OCI-LY7 (cell line): ENCODE data around the gene WIPF1.

Experiments
- EZH2phosphoT487 ChIP-seq: fragments of 200-600 bp; sonication (generic); IDR thresholded peaks from 2 replicates; pipeline ENCODE4 v1.6.1; 2018; ENCODE audit warnings: low read depth, borderline replicate concordance, mild to moderate bottlenecking, mixed run types, antibody characterized with exemption, low read length, moderate library complexity, mixed read lengths
- TF ChIP-seq, protein P1 (sequence below): fragments of 200-600 bp; sonication (generic); conservative IDR thresholded peaks from 2 replicates; pipeline ENCODE4 v1.5.1; 2014; ENCODE audit warnings: mild to moderate bottlenecking, antibody characterized with exemption, low read length, moderate library complexity, mixed read lengths

DNA sequence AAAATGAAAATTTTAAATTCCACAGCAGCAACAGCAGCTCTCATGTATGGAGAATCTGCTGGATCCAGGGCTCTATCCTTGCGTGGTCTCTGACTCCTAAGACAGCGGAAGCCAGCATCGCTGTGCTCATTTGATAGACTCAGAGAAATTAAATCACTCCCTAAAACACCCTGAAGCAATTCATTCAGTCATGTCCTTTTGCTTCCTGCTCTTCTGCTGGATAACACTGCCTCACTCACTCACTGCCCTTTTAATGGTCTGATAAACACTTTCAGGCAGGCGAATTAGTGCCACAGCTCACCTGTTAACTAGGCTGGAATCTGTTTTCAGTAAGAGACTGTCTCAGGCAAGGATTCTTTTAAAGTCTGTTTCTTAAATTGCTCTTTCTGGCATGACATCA, 10.0 kb downstream of the WIPF1 start:
- TF ChIP-seq, protein P1, sequence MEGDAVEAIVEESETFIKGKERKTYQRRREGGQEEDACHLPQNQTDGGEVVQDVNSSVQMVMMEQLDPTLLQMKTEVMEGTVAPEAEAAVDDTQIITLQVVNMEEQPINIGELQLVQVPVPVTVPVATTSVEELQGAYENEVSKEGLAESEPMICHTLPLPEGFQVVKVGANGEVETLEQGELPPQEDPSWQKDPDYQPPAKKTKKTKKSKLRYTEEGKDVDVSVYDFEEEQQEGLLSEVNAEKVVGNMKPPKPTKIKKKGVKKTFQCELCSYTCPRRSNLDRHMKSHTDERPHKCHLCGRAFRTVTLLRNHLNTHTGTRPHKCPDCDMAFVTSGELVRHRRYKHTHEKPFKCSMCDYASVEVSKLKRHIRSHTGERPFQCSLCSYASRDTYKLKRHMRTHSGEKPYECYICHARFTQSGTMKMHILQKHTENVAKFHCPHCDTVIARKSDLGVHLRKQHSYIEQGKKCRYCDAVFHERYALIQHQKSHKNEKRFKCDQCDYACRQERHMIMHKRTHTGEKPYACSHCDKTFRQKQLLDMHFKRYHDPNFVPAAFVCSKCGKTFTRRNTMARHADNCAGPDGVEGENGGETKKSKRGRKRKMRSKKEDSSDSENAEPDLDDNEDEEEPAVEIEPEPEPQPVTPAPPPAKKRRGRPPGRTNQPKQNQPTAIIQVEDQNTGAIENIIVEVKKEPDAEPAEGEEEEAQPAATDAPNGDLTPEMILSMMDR, result no peak
- no peak for TF ChIP-seq EZH2phosphoT487
